HG03159 (cell line): ENCODE data around the gene AGFG2.
A peak's percentile ranks its signal among the peaks of the same experiment; 100 is the strongest.
"Not testable (repeated sequence)": the region's sequence is repeated elsewhere in the genome, so short reads cannot be mapped to it uniquely, and the experiment has no call there.

Source experiments
- ATAC-seq: cut with Tn5 transposase; IDR thresholded peaks from one replicate; pipeline ENCODE4 v1.9.1; 2021; ENCODE audit warnings: mild to moderate bottlenecking, moderate library complexity; ENCODE audit not compliant: unreplicated experiment

Gene AGFG2

GRCh38 chr7:100520138-100520537 is 18.9 kb upstream of the AGFG2 start:
- no peak for ATAC-seq

GRCh38 chr7:100521076-100521475 is 17.9 kb upstream of the AGFG2 start:
- no peak for ATAC-seq

GRCh38 chr7:100521909-100522593 is 17.0 kb upstream of the AGFG2 start:
- not testable (repeated sequence) for ATAC-seq

- ATAC-seq = not testable (repeated sequence)
Measured at GRCh38 chr7:100523192-100523591, 15.8 kb upstream of the AGFG2 start.

GRCh38 chr7:100528108-100528866 is 10.7 kb upstream of the AGFG2 start:
- not testable (repeated sequence) for ATAC-seq

- no peak for ATAC-seq
Measured at GRCh38 chr7:100532165-100533022, 6.6 kb upstream of the AGFG2 start.

GRCh38 chr7:100535982-100536381 is 3.0 kb upstream of the AGFG2 start:
- not testable (repeated sequence) for ATAC-seq

- ATAC-seq = not testable (repeated sequence)
Measured at GRCh38 chr7:100536695-100537094, 2.3 kb upstream of the AGFG2 start.

- no peak for ATAC-seq
Measured at GRCh38 chr7:100538348-100538653, 702 bp upstream of the AGFG2 start.

GRCh38 chr7:100539436-100540006 is 518 bp downstream of the AGFG2 start:
- no peak for ATAC-seq

- ATAC-seq = no peak
Measured at GRCh38 chr7:100540073-100540723, 1.2 kb downstream of the AGFG2 start.

- not testable (repeated sequence) for ATAC-seq
Measured at GRCh38 chr7:100541309-100541708, 2.3 kb downstream of the AGFG2 start.

- ATAC-seq = no peak
Measured at GRCh38 chr7:100543586-100543985, 4.6 kb downstream of the AGFG2 start.

- no peak for ATAC-seq
Measured at GRCh38 chr7:100544386-100544785, 5.4 kb downstream of the AGFG2 start.

- no peak for ATAC-seq
Measured at GRCh38 chr7:100544967-100545359, 6.0 kb downstream of the AGFG2 start.

- ATAC-seq = peak; percentile 45
Measured at GRCh38 chr7:100545360-100546128, 6.5 kb downstream of the AGFG2 start.

GRCh38 chr7:100546129-100546925 is 7.3 kb downstream of the AGFG2 start:
- no peak for ATAC-seq

- ATAC-seq = no peak
Measured at GRCh38 chr7:100546926-100547800, 8.2 kb downstream of the AGFG2 start.
